ENCODE data around the gene ACHE. TPM values are rescaled to one million over a fixed set of nuclear protein-coding genes. Genes with fewer than 3 reads are reported as not detected.
A peak's percentile ranks its signal among the peaks of the same experiment; 100 is the strongest.

ACHE gene
- total RNA-seq, 1 experiment from 2014 or later, result 0.40 TPM

DNA sequence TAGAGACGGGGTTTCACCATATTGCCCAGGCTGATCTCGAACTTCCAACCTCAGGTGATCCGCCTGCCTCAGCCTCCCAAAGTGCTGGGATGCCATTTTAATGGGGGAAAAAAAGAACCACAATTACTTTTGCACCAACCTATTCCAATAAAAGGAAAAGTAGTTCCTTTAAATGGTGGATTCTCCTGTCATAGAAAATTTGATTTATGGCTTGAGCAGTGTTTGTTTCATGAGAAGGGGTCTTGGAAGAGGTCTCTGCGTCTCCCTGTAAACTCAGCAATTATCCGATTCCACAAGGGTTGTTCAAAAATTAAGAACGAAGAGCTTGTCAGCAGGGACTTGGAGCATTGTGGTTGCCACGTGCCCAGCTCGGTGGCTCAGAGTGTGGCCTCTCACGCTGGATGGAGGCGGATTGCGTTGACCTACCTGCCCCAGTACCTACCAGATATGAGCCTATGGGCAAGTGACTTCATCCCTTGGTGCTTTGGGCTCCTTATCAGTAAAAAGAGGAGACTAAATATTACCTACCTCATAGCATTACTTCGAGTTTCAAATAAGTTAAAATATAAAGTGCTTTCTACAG, 31.3 kb downstream of the ACHE start:
- Histone ChIP-seq H3K27me3 (ENCODE audit: low read length) (no peaks in the 10 kb centered on the region), H4K20me1 (ENCODE audit: low read length) (no peaks in the 10 kb centered on the region), H3K36me3 (ENCODE audit: low read depth, low read length) (peaks cover 15% of the 10 kb centered on the region), H3F3A (ENCODE audit: low read length, unreplicated experiment) (no peaks in the 10 kb centered on the region), H3K27ac (ENCODE audit: low read length) (peak overlapping the region; percentile 100), H3K4me3 (ENCODE audit: low read length) (no peak overlapping the region), H2AFZ (ENCODE audit: low read length) (no peak overlapping the region), H3K9me2 (replicated peaks; ENCODE audit: low read length) (no peaks in the 10 kb centered on the region), H3K4me2 (ENCODE audit: low read length) (no peak overlapping the region), H3K9ac (ENCODE audit: low read length) (peak overlapping the region; percentile 64; the same call in 1 of the 2 replicates), H3K9me3 (ENCODE audit: low read length) (no peaks in the 10 kb centered on the region), H3K4me1 (ENCODE audit: insufficient read depth, low read length) (peaks cover 34% of the 10 kb centered on the region), H3K79me2 (ENCODE audit: low read length) (peaks cover 5% of the 10 kb centered on the region)
- TF ChIP-seq EZH2phosphoT487 (IDR thresholded peaks at IDR 0.05; ENCODE audit: borderline replicate concordance, low read length) (no peak), EZH2 (IDR thresholded peaks at IDR 0.05; ENCODE audit: low read length, unreplicated experiment) (no peak)
- TF ChIP-seq, protein P1, sequence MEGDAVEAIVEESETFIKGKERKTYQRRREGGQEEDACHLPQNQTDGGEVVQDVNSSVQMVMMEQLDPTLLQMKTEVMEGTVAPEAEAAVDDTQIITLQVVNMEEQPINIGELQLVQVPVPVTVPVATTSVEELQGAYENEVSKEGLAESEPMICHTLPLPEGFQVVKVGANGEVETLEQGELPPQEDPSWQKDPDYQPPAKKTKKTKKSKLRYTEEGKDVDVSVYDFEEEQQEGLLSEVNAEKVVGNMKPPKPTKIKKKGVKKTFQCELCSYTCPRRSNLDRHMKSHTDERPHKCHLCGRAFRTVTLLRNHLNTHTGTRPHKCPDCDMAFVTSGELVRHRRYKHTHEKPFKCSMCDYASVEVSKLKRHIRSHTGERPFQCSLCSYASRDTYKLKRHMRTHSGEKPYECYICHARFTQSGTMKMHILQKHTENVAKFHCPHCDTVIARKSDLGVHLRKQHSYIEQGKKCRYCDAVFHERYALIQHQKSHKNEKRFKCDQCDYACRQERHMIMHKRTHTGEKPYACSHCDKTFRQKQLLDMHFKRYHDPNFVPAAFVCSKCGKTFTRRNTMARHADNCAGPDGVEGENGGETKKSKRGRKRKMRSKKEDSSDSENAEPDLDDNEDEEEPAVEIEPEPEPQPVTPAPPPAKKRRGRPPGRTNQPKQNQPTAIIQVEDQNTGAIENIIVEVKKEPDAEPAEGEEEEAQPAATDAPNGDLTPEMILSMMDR (conservative IDR thresholded peaks at IDR 0.05; ENCODE audit: low read depth, low read length), result no peak
- ChIA-PET CTCF (no interaction called here), POLR2A (ENCODE audit: unreplicated experiment) (no interaction called here)
- intact Hi-C loops (cut with micrococcal nuclease), result no loop called here
- no TSS peak for BruUV-seq (replicated peaks)
- DNase-seq, result no peak
- no peak for ATAC-seq

DNA sequence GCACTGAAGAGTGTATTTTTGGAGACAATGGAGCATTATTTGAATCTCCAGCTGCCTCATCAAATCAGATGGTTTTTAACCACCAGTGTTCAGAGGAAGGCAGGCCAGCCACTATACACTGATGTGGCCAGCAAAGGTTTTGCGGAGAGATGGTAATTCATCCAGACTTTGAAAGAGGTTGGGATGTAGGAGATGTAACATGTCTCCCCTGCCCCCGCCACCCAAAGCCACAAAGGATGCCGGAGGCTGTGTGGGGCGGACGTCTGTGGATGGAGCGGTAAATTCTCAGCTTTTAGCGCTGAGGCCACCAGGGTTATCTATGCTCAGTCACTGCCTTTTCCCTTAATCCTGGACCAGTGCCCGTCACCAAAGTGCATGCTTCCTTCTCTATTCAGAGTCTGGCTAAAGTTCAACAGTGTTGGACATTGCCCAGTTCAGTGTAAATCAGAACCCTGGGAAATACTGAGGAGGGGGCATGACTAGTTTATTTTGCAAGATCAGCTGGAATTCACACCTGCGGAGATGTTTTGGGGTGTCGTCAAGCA, 32.2 kb downstream of the ACHE start:
- TF ChIP-seq, protein P1 (conservative IDR thresholded peaks at IDR 0.05; ENCODE audit: low read depth, low read length), result no peak
- TF ChIP-seq EZH2 (IDR thresholded peaks at IDR 0.05; ENCODE audit: low read length, unreplicated experiment), result no peak
- TF ChIP-seq EZH2phosphoT487 (IDR thresholded peaks at IDR 0.05; ENCODE audit: borderline replicate concordance, low read length), result no peak
- Histone ChIP-seq H3K4me1 (ENCODE audit: insufficient read depth, low read length) (peaks cover 34% of the 10 kb centered on the region), H3K27me3 (ENCODE audit: low read length) (no peaks in the 10 kb centered on the region), H4K20me1 (ENCODE audit: low read length) (no peaks in the 10 kb centered on the region), H3K79me2 (ENCODE audit: low read length) (peaks cover 5% of the 10 kb centered on the region), H3K4me2 (ENCODE audit: low read length) (no peak overlapping the region), H3K9me3 (ENCODE audit: low read length) (no peaks in the 10 kb centered on the region), H3K9me2 (replicated peaks; ENCODE audit: low read length) (no peaks in the 10 kb centered on the region), H2AFZ (ENCODE audit: low read length) (no peak overlapping the region), H3K36me3 (ENCODE audit: low read depth, low read length) (peaks cover 15% of the 10 kb centered on the region), H3K27ac (ENCODE audit: low read length) (no peak overlapping the region), H3F3A (ENCODE audit: low read length, unreplicated experiment) (no peaks in the 10 kb centered on the region), H3K9ac (ENCODE audit: low read length) (no peak overlapping the region), H3K4me3 (ENCODE audit: low read length) (no peak overlapping the region)
- CTCF ChIA-PET, result no interaction called here
- DNase-seq (no peak), ATAC-seq (no peak)
- POLR2A ChIA-PET (ENCODE audit: unreplicated experiment), result no interaction called here
- no TSS peak for BruUV-seq (replicated peaks)
- intact Hi-C loops (cut with micrococcal nuclease), result no loop called here

DNA sequence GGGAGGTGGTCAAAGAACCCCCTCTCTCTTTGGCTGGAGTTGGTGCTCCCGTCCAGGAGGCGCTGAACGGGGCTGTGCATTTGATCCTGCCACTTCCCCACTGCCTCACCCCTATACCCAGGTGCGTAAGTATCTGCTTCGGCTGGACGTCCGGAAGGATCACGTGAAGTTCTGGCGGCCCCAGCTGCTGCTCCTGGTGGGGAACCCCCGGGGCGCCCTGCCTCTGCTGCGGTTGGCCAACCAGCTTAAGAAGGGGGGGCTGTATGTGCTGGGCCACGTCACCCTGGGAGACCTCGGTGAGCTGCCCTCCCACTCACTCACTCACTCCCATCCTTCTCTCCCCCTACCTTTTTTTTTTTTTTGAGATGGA, 34.1 kb downstream of the ACHE start:
- DNase-seq (no peak), ATAC-seq (no peak)
- Histone ChIP-seq H3K4me3 (ENCODE audit: low read length) (no peak overlapping the region), H3K9me2 (replicated peaks; ENCODE audit: low read length) (no peaks in the 10 kb centered on the region), H3F3A (ENCODE audit: low read length, unreplicated experiment) (no peaks in the 10 kb centered on the region), H3K79me2 (ENCODE audit: low read length) (no peaks in the 10 kb centered on the region), H3K4me1 (ENCODE audit: insufficient read depth, low read length) (peaks cover 21% of the 10 kb centered on the region), H3K9ac (ENCODE audit: low read length) (no peak overlapping the region), H2AFZ (ENCODE audit: low read length) (no peak overlapping the region), H3K4me2 (ENCODE audit: low read length) (no peak overlapping the region), H3K27me3 (ENCODE audit: low read length) (no peaks in the 10 kb centered on the region), H4K20me1 (ENCODE audit: low read length) (no peaks in the 10 kb centered on the region), H3K36me3 (ENCODE audit: low read depth, low read length) (peaks cover 15% of the 10 kb centered on the region), H3K9me3 (ENCODE audit: low read length) (no peaks in the 10 kb centered on the region), H3K27ac (ENCODE audit: low read length) (no peak overlapping the region)
- no peak for TF ChIP-seq EZH2phosphoT487 (IDR thresholded peaks at IDR 0.05; ENCODE audit: borderline replicate concordance, low read length)
- TF ChIP-seq EZH2 (IDR thresholded peaks at IDR 0.05; ENCODE audit: low read length, unreplicated experiment), result no peak
- TF ChIP-seq, protein P1 (conservative IDR thresholded peaks at IDR 0.05; ENCODE audit: low read depth, low read length), result no peak
- ChIA-PET CTCF (no interaction called here), POLR2A (ENCODE audit: unreplicated experiment) (no interaction called here)
- no TSS peak for BruUV-seq (replicated peaks)
- intact Hi-C loops (cut with micrococcal nuclease), result no loop called here
